ENCODE measurements around the gene RIC8A. TPM values are rescaled to one million over a fixed set of nuclear protein-coding genes. Genes with fewer than 3 reads are reported as not detected.

RIC8A gene
- 194 and 250 TPM in 2 replicates for total RNA-seq

GRCh38 chr11:207208-207862 lies at the start of gene RIC8A, which contains the start of gene BET1L:
RIC8A (plus strand) TSS chr11:207708; CDS start chr11:208855, 1,147 bp downstream.
BET1L (minus strand) TSS chr11:207399; CDS start chr11:207321, 78 bp downstream.

GRCh38 chr11:192674-193128 lies 14.8 kb upstream of the RIC8A start, which contains the start of gene SCGB1C1:
SCGB1C1 (plus strand) TSS chr11:193078; CDS start chr11:193100, 22 bp downstream.

GRCh38 chr11:235997-236773 lies 28.7 kb downstream of the RIC8A start, which contains the start of gene SIRT3:
SIRT3 (minus strand) TSS chr11:236342; CDS start chr11:236328, 14 bp downstream.

GRCh38 chr11:236774-237767 lies 29.6 kb downstream of the RIC8A start, which contains the start of gene PSMD13:
PSMD13 (plus strand) TSS chr11:236976; CDS start chr11:237050, 74 bp downstream.

Other genes with a start within 250 kb of the RIC8A start
- not detected in 2 replicates for gene SCGB1C1, start 14.6 kb upstream of the RIC8A start, total RNA-seq
- 34.9 and 44.1 TPM in 2 replicates for gene BET1L, start 309 bp upstream of the RIC8A start, total RNA-seq
- 10.2 and 11.1 TPM in 2 replicates for gene SIRT3, start 28.6 kb downstream of the RIC8A start, total RNA-seq
- gene PSMD13, start 29.3 kb downstream of the RIC8A start, total RNA-seq: 79.2 and 90.0 TPM in 2 replicates
- gene NLRP6, start 70.7 kb downstream of the RIC8A start, total RNA-seq: not detected in 2 replicates
- gene PGGHG, start 81.4 kb downstream of the RIC8A start, total RNA-seq: 14.9 and 25.8 TPM in 2 replicates
- gene IFITM5, start 91.8 kb downstream of the RIC8A start, total RNA-seq: not detected in 2 replicates
- gene IFITM2, start 100.1 kb downstream of the RIC8A start, total RNA-seq: 148 and 188 TPM in 2 replicates
- 31.5 and 106 TPM in 2 replicates for gene IFITM1, start 106.3 kb downstream of the RIC8A start, total RNA-seq
- 135 and 137 TPM in 2 replicates for gene IFITM3, start 113.2 kb downstream of the RIC8A start, total RNA-seq
- gene B4GALNT4, start 161.8 kb downstream of the RIC8A start, total RNA-seq: 2.2 and 11.6 TPM in 2 replicates
- 0.56 and 0.65 TPM in 2 replicates for gene PKP3, start 186.5 kb downstream of the RIC8A start, total RNA-seq
- 11.1 and 14.8 TPM in 2 replicates for gene SIGIRR, start 207.3 kb downstream of the RIC8A start, total RNA-seq
- gene ANO9, start 234.3 kb downstream of the RIC8A start, total RNA-seq: not detected in 2 replicates
- 30.7 and 49.7 TPM in 2 replicates for gene PTDSS2, start 242.6 kb downstream of the RIC8A start, total RNA-seq